Measurements from ENCODE around the gene ZBP1. TPM values are rescaled to one million over a fixed set of nuclear protein-coding genes. Genes with fewer than 3 reads are reported as not detected.

ZBP1 gene
- total RNA-seq, 1 experiment from 2014 or later: not detected

DNA sequence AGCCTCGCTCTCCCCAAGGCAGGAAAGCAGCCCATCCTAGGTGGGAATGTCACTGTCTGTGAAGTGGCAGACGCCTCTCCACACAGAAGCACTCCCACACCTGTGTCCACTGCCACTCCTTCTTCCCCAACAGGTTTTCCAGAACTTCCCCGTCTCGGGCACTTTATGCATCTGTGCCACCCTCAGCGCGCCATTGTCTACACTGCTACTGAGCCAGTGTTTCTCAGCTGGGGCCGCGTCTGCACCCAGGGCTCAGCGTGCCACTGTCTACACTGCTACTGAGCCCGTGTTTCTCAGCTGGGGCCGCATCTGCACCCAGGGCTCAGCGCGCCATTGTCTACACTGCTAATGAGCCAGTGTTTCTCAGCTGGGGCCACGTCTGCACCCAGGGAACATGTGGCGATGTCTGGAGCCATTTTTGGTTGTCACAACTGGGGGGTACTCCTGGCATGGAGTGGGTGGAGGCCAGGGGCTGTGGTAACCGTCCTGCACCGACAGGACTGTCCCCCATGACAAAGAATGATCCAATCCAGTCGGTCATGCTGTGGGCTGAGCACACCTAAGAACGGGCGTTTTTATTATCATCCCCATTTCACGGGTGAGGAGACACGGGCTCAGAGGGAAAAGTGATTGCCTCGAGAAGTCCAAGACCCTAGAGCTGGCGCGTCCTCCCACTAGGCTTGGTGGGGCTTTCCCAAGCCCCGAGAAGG is 41.7 kb upstream of the ZBP1 start (continued):
- TF ChIP-seq REST (IDR thresholded peaks at IDR 0.05; ENCODE audit: low read depth): no peak
- no peak for TF ChIP-seq SIN3A (IDR thresholded peaks at IDR 0.05; ENCODE audit: low read depth)
- TF ChIP-seq, protein P1, sequence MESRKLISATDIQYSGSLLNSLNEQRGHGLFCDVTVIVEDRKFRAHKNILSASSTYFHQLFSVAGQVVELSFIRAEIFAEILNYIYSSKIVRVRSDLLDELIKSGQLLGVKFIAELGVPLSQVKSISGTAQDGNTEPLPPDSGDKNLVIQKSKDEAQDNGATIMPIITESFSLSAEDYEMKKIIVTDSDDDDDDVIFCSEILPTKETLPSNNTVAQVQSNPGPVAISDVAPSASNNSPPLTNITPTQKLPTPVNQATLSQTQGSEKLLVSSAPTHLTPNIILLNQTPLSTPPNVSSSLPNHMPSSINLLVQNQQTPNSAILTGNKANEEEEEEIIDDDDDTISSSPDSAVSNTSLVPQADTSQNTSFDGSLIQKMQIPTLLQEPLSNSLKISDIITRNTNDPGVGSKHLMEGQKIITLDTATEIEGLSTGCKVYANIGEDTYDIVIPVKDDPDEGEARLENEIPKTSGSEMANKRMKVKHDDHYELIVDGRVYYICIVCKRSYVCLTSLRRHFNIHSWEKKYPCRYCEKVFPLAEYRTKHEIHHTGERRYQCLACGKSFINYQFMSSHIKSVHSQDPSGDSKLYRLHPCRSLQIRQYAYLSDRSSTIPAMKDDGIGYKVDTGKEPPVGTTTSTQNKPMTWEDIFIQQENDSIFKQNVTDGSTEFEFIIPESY (IDR thresholded peaks at IDR 0.05; ENCODE audit: extremely low read depth, insufficient replicate concordance, low read length): no peak
- no peak for TF ChIP-seq SP1 (IDR thresholded peaks at IDR 0.05; ENCODE audit: low read depth)
- no peak for TF ChIP-seq ZFX (IDR thresholded peaks at IDR 0.05)

DNA sequence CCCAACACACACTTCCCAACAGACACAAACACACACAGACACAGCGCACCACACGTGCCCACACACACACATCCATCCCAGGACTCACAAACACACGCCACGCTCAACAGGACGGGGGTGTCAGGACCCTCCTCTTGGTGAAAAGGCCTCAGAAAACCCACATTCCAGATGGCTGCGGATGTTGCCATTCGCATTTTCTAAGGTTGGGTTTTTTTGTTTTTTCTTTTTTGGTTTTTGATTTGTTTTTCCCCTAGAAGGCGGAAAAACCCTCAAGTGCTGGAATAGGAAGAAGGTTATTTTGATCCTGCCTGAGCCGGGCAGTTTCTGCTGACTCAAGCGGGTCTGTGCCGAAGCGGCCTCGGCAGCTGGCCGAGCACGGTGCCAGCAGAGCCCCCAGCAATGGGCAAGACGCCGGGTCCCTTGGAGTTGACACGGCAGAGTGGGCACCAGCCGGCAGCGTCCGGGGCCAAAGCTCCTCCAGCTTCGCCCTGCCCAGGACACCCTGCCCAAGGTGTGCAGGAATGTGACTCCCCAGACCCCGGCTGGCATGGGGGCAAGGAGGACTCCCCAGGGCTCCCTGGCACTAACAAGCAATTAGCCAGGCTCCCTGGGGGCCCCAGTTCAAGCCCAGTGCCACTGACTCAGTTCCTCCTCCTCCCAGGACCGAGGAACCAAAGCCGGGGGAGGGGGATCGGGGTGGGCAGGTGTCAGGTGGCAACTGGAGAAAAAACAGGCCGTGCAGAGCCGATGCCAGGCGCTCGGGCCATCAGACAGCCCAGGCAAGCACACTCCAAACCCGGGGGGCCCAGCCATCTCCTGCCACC is 40.9 kb upstream of the ZBP1 start:
- no TSS peak for BruUV-seq (replicated peaks)
- no peak overlapping the region for H2AFZ ChIP-seq (ENCODE audit: low read depth, low read length, poor library complexity, severe bottlenecking)
- TF ChIP-seq ZFX (IDR thresholded peaks at IDR 0.05): no peak
- TF ChIP-seq REST (IDR thresholded peaks at IDR 0.05; ENCODE audit: low read depth): no peak
- TF ChIP-seq, protein P1 (IDR thresholded peaks at IDR 0.05; ENCODE audit: extremely low read depth, insufficient replicate concordance, low read length): no peak
- H3K4me1 ChIP-seq (ENCODE audit: control insufficient read depth in 1 of 2, insufficient read depth in 2 of 2, low read length in 2 of 2): no peaks in the 10 kb centered on the region
- ATAC-seq (no peak), DNase-seq (ENCODE audit: low read depth, low spot score) (no peak)
- H3K79me2 ChIP-seq (ENCODE audit: insufficient read depth, low read length): no peaks in the 10 kb centered on the region
- no peak overlapping the region for H3K4me3 ChIP-seq (replicated peaks in 1 of 2; ENCODE audit: low read depth in 1 of 2, low read length in 2 of 2)
- H3K4me2 ChIP-seq (ENCODE audit: low read length): no peak overlapping the region
- POLR2A ChIA-PET: no interaction called here
- no peak overlapping the region for H3K9ac ChIP-seq (ENCODE audit: low read length)
- H4K20me1 ChIP-seq (ENCODE audit: insufficient read depth): no peaks in the 10 kb centered on the region
- CTCF ChIA-PET: no interaction called here
- intact Hi-C loops (cut with micrococcal nuclease): no loop called here
- H3K9me3 ChIP-seq (ENCODE audit: control insufficient read depth in 1 of 2, insufficient read depth in 1 of 2, low read depth in 1 of 2, low read length in 2 of 2): no peaks in the 10 kb centered on the region; a peak in 1 of 4 replicates
- no peaks in the 10 kb centered on the region for H3K9me2 ChIP-seq (ENCODE audit: insufficient read depth)
- no peaks in the 10 kb centered on the region for H3K27me3 ChIP-seq (ENCODE audit: insufficient read depth, low read length)
- no peaks in the 10 kb centered on the region for H3K36me3 ChIP-seq (ENCODE audit: control insufficient read depth in 1 of 2, insufficient read depth in 2 of 2, low read length in 2 of 2)
- H3K27ac ChIP-seq (ENCODE audit: low read depth, low read length): no peak overlapping the region
- RAD21 ChIA-PET (ENCODE audit: low non-redundant PET in 1 of 2, low total read pairs in 2 of 2, uncharacterized antibody in 2 of 2, unreplicated experiment in 2 of 2): no interaction called here

All from HCT116 (cell line).